Cardiac fibroblast (primary cell): ENCODE measurements around the gene STK32B.

Experiments
- DNase-seq, 2 donors: peaks; one replicate each; pipeline versions ENCODE4 v3.0.0 to v3.0.0-alpha.2; 2010; ENCODE audit warnings: low read depth in 2 of 2
- H3K4me3 ChIP-seq, 2 donors: replicated peaks in 1 of 2; 1 replicate in 1 of 2; 2 replicates in 1 of 2; pipeline ENCODE4 v1.5.1; 2011; ENCODE audit warnings: low read depth in 2 of 2, low read length in 2 of 2, mild to moderate bottlenecking in 2 of 2, moderate library complexity in 1 of 2
- CTCF ChIP-seq: IDR thresholded peaks from one replicate; pipeline ENCODE4 v1.5.1; 2011; ENCODE audit warnings: low read depth, mild to moderate bottlenecking, low read length, inconsistent platforms

The STK32B gene

GRCh38 chr4:5488413-5488812 lies 437.1 kb downstream of the STK32B start:
- no peak overlapping the region for H3K4me3 ChIP-seq
- TF ChIP-seq CTCF: no peak
- peak in 1 of 2 donors; percentile 8 for DNase-seq

- no peak overlapping the region for H3K4me3 ChIP-seq
- no peak for TF ChIP-seq CTCF
- DNase-seq: no peak
These were observed 438.0 kb downstream of the STK32B start for GRCh38 chr4:5489260-5489659.

GRCh38 chr4:5497489-5497888 lies 446.2 kb downstream of the STK32B start:
- DNase-seq: no peak
- no peak overlapping the region for H3K4me3 ChIP-seq
- no peak for TF ChIP-seq CTCF

- TF ChIP-seq CTCF: no peak
- H3K4me3 ChIP-seq: no peak overlapping the region
- DNase-seq: peak in 1 of 2 donors; percentile 34
These were observed 448.9 kb downstream of the STK32B start for GRCh38 chr4:5500165-5500564.

GRCh38 chr4:5503336-5503936 lies 452.2 kb downstream of the STK32B start:
- DNase-seq: no peak
- H3K4me3 ChIP-seq: no peak overlapping the region
- TF ChIP-seq CTCF: no peak

- no peak for DNase-seq
- no peak for TF ChIP-seq CTCF
- H3K4me3 ChIP-seq: no peak overlapping the region
These were observed 453.2 kb downstream of the STK32B start for GRCh38 chr4:5504486-5504885.

- no peak for TF ChIP-seq CTCF
- DNase-seq: peak in 1 of 2 donors; percentile 17
- H3K4me3 ChIP-seq: no peak overlapping the region
These were observed 459.2 kb downstream of the STK32B start for GRCh38 chr4:5510504-5510903.
